ENCODE data around the gene SEL1L3.

Gene SEL1L3

GRCh38 chr4:25786497-25787065, 76.2 kb downstream of the SEL1L3 start:
- no peak for DNase-seq

- DNase-seq: peak; percentile 59
These were observed 78.8 kb downstream of the SEL1L3 start for GRCh38 chr4:25783943-25784342.

GRCh38 chr4:25783126-25783525, 79.7 kb downstream of the SEL1L3 start:
- DNase-seq: no peak

DNA sequence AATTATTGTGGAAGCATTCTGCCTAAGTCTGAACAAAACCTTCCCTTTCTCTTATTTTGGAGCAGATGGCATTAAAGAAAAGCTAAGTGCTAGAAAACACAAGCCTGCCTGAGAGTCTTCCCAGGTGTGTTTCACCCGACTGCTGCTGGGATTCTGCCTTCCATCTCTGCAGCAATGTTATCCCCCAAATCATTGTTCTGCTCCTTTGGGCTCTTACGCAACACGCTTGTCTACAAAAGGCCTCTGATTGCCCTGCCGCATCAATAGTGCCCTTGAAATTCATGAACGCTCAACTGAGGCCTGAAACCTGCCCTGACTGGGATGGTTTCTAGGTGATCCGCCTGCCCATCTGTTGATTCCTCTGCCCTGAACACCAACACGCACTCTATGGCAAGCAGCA, 80.3 kb downstream of the SEL1L3 start:
- no peak for DNase-seq

GRCh38 chr4:25779021-25779420, 83.8 kb downstream of the SEL1L3 start:
- no peak for DNase-seq

GRCh38 chr4:25776795-25777194, 86.0 kb downstream of the SEL1L3 start:
- DNase-seq: no peak

DNA sequence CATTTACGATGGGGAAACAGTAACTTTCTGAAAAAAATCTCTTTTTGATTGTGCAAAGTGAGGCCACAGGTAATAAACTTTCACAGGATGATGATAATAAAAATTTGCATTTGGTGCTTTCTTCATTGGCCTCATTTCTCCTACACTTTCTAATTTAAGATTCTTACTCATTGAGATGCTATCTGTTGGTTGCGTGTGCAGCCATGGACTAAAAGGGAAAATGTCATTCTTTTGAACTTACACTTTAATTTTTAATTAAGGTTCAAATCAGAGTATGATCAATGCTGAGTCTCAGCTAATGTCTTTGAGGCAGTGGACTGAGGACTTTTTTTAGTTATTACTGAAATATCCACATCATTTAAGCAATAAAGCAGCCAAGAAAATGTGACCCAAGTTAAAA, 87.6 kb downstream of the SEL1L3 start:
- no peak for DNase-seq

- DNase-seq: no peak
These were observed 89.4 kb downstream of the SEL1L3 start for GRCh38 chr4:25773358-25773757.

DNA sequence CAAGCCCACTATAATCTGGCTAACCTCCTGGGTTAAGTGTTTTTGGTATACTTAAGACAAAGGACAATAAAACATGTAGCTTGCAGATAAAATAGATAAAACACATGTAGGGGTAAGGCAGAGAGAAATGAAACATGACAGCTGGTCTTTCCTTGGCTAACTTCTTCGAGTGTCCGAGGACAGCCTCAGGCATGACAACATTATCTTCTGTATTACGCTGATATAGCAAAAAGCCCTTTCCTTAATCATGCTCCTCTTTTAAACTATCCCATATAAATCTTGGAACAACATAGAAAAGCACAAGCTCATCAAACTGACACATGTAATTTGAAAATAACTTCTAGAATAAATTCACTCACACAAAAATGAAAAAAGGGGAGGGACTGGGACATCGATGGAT, 91.1 kb downstream of the SEL1L3 start:
- no peak for DNase-seq

GRCh38 chr4:25770847-25771246, 91.9 kb downstream of the SEL1L3 start:
- DNase-seq: no peak

- DNase-seq: no peak
These were observed 93.5 kb downstream of the SEL1L3 start for GRCh38 chr4:25769251-25769650.

DNA sequence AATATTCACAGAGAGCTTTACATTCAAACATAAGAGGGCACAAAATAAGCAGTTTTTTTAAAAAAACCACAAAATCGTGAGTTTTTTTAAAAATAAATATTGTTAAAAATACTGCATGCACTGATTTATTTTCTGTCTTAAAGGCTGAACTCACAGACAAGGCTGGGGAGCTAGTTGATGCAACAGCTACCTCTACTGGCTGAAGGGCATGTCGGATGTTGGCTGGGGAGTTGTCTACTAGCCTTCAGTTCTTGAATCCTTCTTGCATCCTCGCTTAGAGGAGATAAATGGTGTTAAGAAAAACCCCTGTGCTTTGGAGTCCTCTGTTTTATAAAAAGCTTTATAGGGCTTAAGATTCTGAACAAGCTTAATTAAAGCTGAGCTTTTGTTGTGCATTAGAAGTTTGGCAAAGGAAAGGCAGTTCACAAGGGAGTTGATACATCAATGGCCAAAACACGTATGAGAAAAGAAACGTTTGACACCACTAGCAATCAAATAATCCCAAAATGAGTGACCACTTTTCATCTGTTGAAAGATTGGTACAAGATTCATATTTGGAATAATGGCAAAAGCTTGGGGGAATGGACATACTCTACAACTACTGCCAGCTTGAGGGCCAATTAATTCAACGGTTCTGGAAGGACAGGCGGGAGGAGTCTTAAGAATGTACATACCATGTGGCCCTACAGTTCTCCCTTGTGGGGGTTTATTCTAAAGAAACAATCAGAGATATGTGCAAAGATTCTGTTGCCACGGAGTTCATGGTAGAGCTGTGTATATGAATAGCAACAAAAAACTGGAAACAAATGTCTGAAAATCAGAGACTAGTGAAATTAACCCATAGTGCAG, 94.7 kb downstream of the SEL1L3 start:
- DNase-seq: no peak

DNA sequence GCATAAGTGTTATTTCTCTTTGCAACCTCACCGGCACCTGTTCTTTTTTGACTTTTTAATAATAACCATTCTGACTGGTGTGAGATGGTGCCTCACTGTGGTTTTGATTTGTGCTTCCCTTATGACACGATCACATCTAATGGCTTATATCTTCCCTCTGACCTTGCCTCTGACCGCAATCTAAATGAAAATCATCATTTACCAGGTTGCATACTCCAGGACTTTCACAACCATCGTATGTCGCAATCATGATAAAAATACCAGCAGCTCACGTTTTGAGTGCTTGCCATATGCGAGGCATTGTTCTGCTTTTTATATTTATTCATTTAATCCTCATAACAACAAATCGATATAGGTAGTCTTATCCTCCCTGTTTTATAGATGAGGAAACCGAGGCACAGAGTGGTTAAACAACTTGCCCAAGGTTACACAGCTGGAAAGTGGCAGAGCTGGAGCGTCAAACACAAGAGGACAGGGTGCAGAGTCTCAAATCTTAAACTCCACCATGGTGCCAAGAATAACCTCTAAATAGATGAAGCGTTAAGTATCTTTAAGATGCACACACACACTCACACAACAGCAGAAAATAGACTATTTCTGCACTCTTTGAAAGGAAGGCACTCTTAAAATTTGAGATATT, 102.2 kb downstream of the SEL1L3 start:
- DNase-seq: no peak

DNA sequence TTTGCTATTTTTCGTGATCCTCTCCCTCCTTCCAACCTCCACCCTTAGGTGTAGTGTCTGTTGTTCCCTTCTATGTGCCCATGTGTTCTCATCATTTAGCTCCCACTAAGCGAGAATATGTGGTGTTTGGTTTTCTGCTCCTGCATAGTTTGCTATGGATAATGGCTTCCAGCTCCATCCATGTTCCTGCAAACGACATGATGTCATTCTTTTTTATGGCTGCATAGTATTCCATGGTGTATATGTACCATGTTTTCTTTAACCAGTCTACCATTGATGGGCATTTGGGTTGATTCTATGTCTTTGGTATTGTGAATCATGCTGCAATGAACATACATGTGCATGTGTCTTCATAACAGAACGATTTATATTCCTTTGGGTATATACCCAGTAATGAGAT, 102.7 kb downstream of the SEL1L3 start:
- no peak for DNase-seq

DNA sequence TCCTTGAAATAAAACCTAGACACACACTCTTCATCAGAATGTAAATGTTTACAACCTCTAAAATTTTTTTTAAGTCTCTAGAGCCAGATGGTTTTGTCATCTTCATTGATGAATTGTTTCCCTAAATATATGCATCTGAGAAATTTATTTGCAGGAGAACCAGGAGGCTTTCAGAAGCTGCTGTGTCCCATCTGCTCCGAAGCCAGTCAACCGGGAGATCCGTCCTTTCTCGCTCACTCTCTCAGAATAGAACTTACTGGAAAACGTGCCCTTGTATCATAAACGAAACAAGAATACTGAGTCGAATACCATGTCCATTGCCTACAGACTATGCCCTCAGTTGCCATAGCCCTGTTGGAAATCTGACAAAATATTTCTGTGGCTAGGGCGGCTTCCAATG, 103.7 kb downstream of the SEL1L3 start:
- no peak for DNase-seq

GRCh38 chr4:25757452-25757851, 105.3 kb downstream of the SEL1L3 start:
- DNase-seq: no peak

GRCh38 chr4:25756503-25756902, 106.3 kb downstream of the SEL1L3 start:
- DNase-seq: no peak

DNA sequence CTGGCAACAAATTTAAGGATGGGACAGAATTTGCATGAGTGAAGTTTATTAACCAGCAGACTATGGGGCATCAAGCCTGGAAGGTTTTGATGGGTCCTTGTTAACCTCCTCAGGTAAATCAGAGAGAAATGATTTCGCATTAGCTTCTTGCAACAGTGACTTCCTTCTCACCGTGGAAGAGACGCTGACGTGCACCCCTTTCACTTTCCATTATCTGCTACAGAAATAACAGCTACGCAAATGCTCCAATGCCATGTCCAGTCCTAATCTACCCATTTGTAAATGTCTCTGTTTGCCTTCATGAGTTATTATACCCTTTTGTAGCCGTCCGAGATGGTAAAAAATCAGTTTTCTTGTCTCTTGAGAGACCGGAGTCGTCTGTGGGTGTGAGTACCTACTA, 106.9 kb downstream of the SEL1L3 start:
- no peak for DNase-seq

GRCh38 chr4:25753239-25753638, 109.5 kb downstream of the SEL1L3 start:
- no peak for DNase-seq

- no peak for DNase-seq
These were observed 111.9 kb downstream of the SEL1L3 start for GRCh38 chr4:25750874-25751273.

DNA sequence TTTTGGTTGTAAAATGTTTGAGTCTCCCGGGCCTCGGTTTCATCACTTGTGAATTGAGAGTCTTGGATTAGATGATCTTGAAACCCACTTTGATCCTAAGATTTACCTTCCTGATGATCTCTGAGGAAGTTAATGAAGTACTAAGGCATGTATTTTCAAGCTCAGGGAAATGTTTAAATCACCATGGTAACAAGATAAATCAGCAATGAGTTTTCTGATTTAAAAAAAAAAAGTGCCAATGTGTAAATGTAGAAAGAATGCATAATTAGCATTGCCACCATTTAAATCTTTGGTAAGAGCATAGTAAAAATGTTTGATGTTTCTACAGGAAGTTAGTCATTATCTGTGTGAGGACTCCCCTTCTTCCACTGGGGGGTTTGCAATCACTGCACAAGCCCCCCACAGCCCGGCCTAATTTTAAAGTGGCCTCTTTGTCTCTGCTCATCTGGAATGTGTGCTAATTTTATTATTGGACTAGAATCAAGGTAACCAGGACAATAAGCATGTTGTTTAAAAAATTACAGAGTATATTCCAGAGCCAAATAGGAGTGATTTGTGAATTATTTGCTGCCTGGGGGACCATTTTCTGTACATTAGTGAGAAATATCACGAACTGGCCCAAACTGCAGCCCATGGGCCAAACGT, 113.5 kb downstream of the SEL1L3 start:
- DNase-seq: no peak

DNA sequence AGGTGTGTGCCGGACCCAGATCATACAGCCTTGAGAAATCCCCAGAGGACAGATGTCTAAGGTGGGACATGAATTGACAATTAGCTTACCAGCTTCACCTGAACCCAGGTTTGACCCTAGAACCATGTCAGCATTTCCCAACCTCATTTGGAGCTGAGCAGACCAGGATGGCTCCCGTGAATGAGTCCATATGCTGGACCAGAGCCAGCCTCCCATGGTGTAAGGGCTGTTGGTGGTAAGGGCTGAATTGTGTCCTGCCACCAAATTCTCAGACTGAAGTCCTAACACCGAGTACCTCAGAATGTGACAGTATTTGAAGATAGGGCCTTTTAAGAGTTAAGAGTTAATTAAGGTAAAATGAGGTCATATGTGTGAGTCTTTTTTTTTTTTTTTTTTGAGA, 118.8 kb downstream of the SEL1L3 start:
- no peak for DNase-seq

- DNase-seq: no peak
These were observed 133.2 kb downstream of the SEL1L3 start for GRCh38 chr4:25729564-25729963.

- DNase-seq: no peak
These were observed 133.9 kb downstream of the SEL1L3 start for GRCh38 chr4:25728886-25729285.

All from activated CD8-positive, alpha-beta memory T cell treated with anti-CD3 and anti-CD28 coated beads, Interleukin-2, amount 50 U/mL, for 48 hours (primary cell).